ENCODE results near the gene GDF15. TPM values are rescaled to one million over a fixed set of nuclear protein-coding genes. Genes with fewer than 3 reads are reported as not detected.

The GDF15 gene
- total RNA-seq, 1 experiment from 2014 or later, result 27.3 TPM

- Mint-ChIP-seq H3K36me3 (peaks cover 7% of the 10 kb centered on the region), H3K27me3 (ENCODE audit: low read depth) (no peaks in the 10 kb centered on the region), H3K4me3 (peak overlapping the region; percentile 79), H3K4me1 (peaks cover 51% of the 10 kb centered on the region), H3K9me3 (no peaks in the 10 kb centered on the region), H3K27ac (peak overlapping the region; percentile 78)
- ChIA-PET CTCF (interaction anchor here (0.6 to 2.5 kb wide), 9 partner anchors 14 to 221 kb away, joined by 3 to 13 read pairs (median 5); partner anchors contain the start of genes JUND and SSBP4), POLR2A (interaction anchor here (1.1 to 1.7 kb wide), 3 partner anchors 14 to 60 kb away, joined by 3 to 5 read pairs (median 4); no protein-coding TSS in a partner anchor)
- TF ChIP-seq RORB (CRISPR knock-in tag; IDR thresholded peaks at IDR 0.05), result no peak
- TF ChIP-seq, protein P1, sequence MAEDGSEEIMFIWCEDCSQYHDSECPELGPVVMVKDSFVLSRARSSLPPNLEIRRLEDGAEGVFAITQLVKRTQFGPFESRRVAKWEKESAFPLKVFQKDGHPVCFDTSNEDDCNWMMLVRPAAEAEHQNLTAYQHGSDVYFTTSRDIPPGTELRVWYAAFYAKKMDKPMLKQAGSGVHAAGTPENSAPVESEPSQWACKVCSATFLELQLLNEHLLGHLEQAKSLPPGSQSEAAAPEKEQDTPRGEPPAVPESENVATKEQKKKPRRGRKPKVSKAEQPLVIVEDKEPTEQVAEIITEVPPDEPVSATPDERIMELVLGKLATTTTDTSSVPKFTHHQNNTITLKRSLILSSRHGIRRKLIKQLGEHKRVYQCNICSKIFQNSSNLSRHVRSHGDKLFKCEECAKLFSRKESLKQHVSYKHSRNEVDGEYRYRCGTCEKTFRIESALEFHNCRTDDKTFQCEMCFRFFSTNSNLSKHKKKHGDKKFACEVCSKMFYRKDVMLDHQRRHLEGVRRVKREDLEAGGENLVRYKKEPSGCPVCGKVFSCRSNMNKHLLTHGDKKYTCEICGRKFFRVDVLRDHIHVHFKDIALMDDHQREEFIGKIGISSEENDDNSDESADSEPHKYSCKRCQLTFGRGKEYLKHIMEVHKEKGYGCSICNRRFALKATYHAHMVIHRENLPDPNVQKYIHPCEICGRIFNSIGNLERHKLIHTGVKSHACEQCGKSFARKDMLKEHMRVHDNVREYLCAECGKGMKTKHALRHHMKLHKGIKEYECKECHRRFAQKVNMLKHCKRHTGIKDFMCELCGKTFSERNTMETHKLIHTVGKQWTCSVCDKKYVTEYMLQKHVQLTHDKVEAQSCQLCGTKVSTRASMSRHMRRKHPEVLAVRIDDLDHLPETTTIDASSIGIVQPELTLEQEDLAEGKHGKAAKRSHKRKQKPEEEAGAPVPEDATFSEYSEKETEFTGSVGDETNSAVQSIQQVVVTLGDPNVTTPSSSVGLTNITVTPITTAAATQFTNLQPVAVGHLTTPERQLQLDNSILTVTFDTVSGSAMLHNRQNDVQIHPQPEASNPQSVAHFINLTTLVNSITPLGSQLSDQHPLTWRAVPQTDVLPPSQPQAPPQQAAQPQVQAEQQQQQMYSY (CRISPR knock-in tag; IDR thresholded peaks at IDR 0.05), result no peak
- TF ChIP-seq NR2C2 (CRISPR knock-in tag; IDR thresholded peaks at IDR 0.05), result no peak
- TF ChIP-seq NR3C1 (CRISPR knock-in tag; conservative IDR thresholded peaks at IDR 0.05; ENCODE audit: low read depth), result no peak
- ATAC-seq (no peak), DNase-seq (ENCODE audit: low spot score) (no peak)
Observed at GRCh38 chr19:18342090-18342632, 43.8 kb upstream of the GDF15 start.

DNA sequence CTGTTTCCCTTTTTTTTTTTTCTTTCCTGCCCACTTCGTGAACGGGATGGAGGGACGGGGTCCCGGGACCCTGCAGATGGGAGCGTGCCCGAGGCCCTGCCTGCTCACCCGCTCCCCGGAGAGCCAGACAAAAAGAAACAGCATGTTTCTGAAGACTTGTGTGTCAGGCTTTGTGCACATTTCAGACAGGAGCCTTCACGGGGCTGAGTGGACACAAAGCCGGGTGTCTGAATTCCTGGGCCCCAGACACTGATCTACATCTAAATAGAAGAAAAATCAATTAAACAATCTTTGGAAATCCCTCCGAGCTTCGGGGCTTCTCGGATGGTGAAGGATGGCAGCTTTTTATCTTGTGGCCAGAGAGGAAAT lies 41.4 kb upstream of the GDF15 start:
- ATAC-seq, result no peak

DNA sequence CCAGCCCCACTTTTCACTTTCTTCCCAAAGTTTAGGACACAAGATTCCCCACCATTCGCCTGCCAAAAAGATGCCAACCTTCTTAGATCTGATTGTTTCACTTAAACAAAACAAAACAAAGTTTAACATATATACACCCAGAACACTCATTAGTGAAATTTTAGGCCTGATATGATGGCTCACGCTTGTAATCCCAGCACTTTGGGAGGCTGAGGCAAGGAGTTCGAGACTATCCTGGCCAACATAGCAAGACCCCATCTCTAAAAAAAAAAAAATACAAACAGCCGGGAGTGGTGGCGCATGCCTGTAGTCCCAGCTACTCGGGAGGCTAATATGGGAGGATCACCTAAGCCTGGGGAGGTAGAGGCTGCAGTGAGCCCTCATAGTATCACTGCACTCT lies 40.7 kb upstream of the GDF15 start:
- H3K4me3 Mint-ChIP-seq, result no peak overlapping the region
- DNase-seq (ENCODE audit: low spot score), result no peak
- POLR2A ChIA-PET, result interaction anchor here (0.6 to 3.6 kb wide), 4 partner anchors 43 to 337 kb away, joined by 3 to 18 read pairs (median 4); partner anchors contain the start of gene JUND

More for the DNA sequence above, 41.4 kb upstream of the GDF15 start:
- H3K9me3 Mint-ChIP-seq, result no peaks in the 10 kb centered on the region
- H3K4me1 Mint-ChIP-seq, result peaks cover 56% of the 10 kb centered on the region
- H3K36me3 Mint-ChIP-seq, result peaks cover 16% of the 10 kb centered on the region
- CTCF ChIA-PET, result interaction anchor here (0.9 to 5.0 kb wide), 12 partner anchors 16 to 136 kb away, joined by 3 to 28 read pairs (median 6); partner anchors contain the start of gene GDF15
- H3K4me3 Mint-ChIP-seq, result peak overlapping the region; percentile 23; the same call in 1 of the 2 replicates
- peak overlapping the region; percentile 91 for H3K27ac Mint-ChIP-seq
- no peak for DNase-seq (ENCODE audit: low spot score)
- POLR2A ChIA-PET, result interaction anchor here (0.6 to 3.6 kb wide), 2 partner anchors 63 to 66 kb away, joined by 4 to 18 read pairs; partner anchors contain the start of gene JUND
- TF ChIP-seq ESRRA (CRISPR knock-in tag; IDR thresholded peaks at IDR 0.05; ENCODE audit: borderline replicate concordance) (no peak), NFE2L1 (CRISPR knock-in tag; IDR thresholded peaks at IDR 0.05) (no peak), ZNF121 (CRISPR knock-in tag; IDR thresholded peaks at IDR 0.05) (no peak), ZNF423 (CRISPR knock-in tag; IDR thresholded peaks at IDR 0.05) (peak; percentile 38), USF1 (CRISPR knock-in tag; IDR thresholded peaks at IDR 0.05) (no peak)
- H3K27me3 Mint-ChIP-seq (ENCODE audit: low read depth), result no peaks in the 10 kb centered on the region

More for the DNA sequence above, 40.7 kb upstream of the GDF15 start:
- H3K27me3 Mint-ChIP-seq (ENCODE audit: low read depth), result no peaks in the 10 kb centered on the region
- TF ChIP-seq ESRRA (CRISPR knock-in tag; IDR thresholded peaks at IDR 0.05; ENCODE audit: borderline replicate concordance) (no peak), MXD4 (CRISPR knock-in tag; IDR thresholded peaks at IDR 0.05; ENCODE audit: borderline replicate concordance) (no peak), NFATC4 (CRISPR knock-in tag; IDR thresholded peaks at IDR 0.05) (no peak), ZNF121 (CRISPR knock-in tag; IDR thresholded peaks at IDR 0.05) (peak; percentile 42; the same call in 1 of the 2 replicates), NFYB (CRISPR knock-in tag; conservative IDR thresholded peaks at IDR 0.05; ENCODE audit: low read depth) (no peak), FOXP4 (CRISPR knock-in tag; IDR thresholded peaks at IDR 0.05) (no peak)
- TF ChIP-seq, protein P1 (CRISPR knock-in tag; IDR thresholded peaks at IDR 0.05), result no peak
- TF ChIP-seq, protein P2, sequence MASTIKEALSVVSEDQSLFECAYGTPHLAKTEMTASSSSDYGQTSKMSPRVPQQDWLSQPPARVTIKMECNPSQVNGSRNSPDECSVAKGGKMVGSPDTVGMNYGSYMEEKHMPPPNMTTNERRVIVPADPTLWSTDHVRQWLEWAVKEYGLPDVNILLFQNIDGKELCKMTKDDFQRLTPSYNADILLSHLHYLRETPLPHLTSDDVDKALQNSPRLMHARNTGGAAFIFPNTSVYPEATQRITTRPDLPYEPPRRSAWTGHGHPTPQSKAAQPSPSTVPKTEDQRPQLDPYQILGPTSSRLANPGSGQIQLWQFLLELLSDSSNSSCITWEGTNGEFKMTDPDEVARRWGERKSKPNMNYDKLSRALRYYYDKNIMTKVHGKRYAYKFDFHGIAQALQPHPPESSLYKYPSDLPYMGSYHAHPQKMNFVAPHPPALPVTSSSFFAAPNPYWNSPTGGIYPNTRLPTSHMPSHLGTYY (CRISPR knock-in tag; IDR thresholded peaks at IDR 0.05), result no peak
- H3K9me3 Mint-ChIP-seq, result no peaks in the 10 kb centered on the region
- ATAC-seq, result no peak
- peaks cover 53% of the 10 kb centered on the region for H3K4me1 Mint-ChIP-seq
- H3K36me3 Mint-ChIP-seq, result peaks cover 18% of the 10 kb centered on the region
- CTCF ChIA-PET, result interaction anchor here (0.8 to 5.0 kb wide), 12 partner anchors 17 to 137 kb away, joined by 3 to 28 read pairs (median 6); partner anchors contain the start of gene GDF15
- peak overlapping the region; percentile 91 for H3K27ac Mint-ChIP-seq

Data from WTC11 (cell line).